GM18870 (cell line): ENCODE data around the gene DPH5.
"Not testable (repeated sequence)": the region's sequence is repeated elsewhere in the genome, so short reads cannot be mapped to it uniquely, and the experiment has no call there.

Experiments used
- ATAC-seq: cut with Tn5 transposase; IDR thresholded peaks from one replicate; pipeline ENCODE4 v1.9.1; 2021; ENCODE audit warnings: moderate library complexity; ENCODE audit not compliant: unreplicated experiment

DPH5 gene

GRCh38 chr1:100995198-100995988, 30.2 kb downstream of the DPH5 start:
- ATAC-seq = no peak

- ATAC-seq = no peak
These were observed 36.1 kb downstream of the DPH5 start for GRCh38 chr1:100989306-100990077.

- no peak for ATAC-seq
These were observed 37.5 kb downstream of the DPH5 start for GRCh38 chr1:100988121-100988520.

GRCh38 chr1:100982793-100983192, 42.8 kb downstream of the DPH5 start:
- no peak for ATAC-seq

- ATAC-seq = no peak
These were observed 46.0 kb downstream of the DPH5 start for GRCh38 chr1:100979631-100980030.

GRCh38 chr1:100976936-100977335, 48.6 kb downstream of the DPH5 start:
- ATAC-seq = no peak

GRCh38 chr1:100972185-100972584, 53.4 kb downstream of the DPH5 start:
- no peak for ATAC-seq

- ATAC-seq = no peak
These were observed 54.6 kb downstream of the DPH5 start for GRCh38 chr1:100971021-100971420.

GRCh38 chr1:100969327-100969726, 56.3 kb downstream of the DPH5 start:
- no peak for ATAC-seq

- ATAC-seq = no peak
These were observed 57.0 kb downstream of the DPH5 start for GRCh38 chr1:100968621-100969020.

- no peak for ATAC-seq
These were observed 65.5 kb downstream of the DPH5 start for GRCh38 chr1:100960098-100960497.

- no peak for ATAC-seq
These were observed 66.0 kb downstream of the DPH5 start for GRCh38 chr1:100959502-100960060.

- ATAC-seq = no peak
These were observed 70.3 kb downstream of the DPH5 start for GRCh38 chr1:100955322-100955721.

GRCh38 chr1:100953960-100954730, 71.4 kb downstream of the DPH5 start:
- ATAC-seq = no peak

- ATAC-seq = not testable (repeated sequence)
These were observed 72.6 kb downstream of the DPH5 start for GRCh38 chr1:100952970-100953369.

- ATAC-seq = no peak
These were observed 73.4 kb downstream of the DPH5 start for GRCh38 chr1:100952104-100952745.

GRCh38 chr1:100950781-100951180, 74.8 kb downstream of the DPH5 start:
- ATAC-seq = no peak

- no peak for ATAC-seq
These were observed 75.2 kb downstream of the DPH5 start for GRCh38 chr1:100950337-100950736.

GRCh38 chr1:100949515-100950158, 75.9 kb downstream of the DPH5 start:
- ATAC-seq = peak; percentile 78

GRCh38 chr1:100948721-100949405, 76.7 kb downstream of the DPH5 start:
- not testable (repeated sequence) for ATAC-seq
